Measurements from ENCODE around the gene CCL14.
A peak's percentile ranks its signal among the peaks of the same experiment; 100 is the strongest.

DNA sequence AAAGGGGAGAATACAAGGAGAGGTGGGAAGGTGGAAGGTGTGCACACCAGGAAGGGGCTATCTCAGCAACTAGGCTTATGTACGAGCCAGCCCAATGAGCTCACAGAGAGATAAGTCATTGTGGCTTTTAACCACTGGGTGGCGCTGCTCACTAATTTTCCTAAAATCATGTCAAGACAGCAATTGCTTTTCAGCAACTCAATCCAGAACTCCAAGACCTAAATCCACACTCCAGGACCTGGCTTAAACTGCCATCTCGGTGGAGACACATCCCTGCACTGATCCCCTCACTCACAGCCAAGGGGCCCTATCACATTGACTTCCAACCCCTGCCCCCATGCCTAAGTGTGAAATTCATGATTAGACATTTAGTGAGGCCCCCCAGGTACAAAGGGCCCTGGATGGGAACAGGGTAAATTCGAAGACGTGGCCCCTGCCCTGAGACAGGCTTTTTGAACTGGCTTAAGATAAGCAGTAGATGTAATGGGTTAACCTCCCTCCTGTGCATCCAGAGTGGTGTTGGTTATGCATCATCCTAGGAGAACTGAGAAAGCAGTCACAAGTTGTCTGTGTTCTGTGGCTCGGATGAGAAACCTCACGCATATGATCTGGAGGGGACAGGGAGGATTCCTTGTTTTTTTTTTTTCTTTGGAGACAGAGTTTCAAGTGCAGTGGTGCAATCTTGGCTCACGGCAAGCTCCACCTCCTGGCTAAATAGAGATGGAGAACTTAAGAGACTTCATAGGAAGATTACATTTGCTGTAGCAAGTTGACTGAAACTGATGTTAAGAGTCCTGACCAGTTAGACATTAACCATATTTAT lies 16.8 kb downstream of the CCL14 start:
- TF ChIP-seq, protein P1, sequence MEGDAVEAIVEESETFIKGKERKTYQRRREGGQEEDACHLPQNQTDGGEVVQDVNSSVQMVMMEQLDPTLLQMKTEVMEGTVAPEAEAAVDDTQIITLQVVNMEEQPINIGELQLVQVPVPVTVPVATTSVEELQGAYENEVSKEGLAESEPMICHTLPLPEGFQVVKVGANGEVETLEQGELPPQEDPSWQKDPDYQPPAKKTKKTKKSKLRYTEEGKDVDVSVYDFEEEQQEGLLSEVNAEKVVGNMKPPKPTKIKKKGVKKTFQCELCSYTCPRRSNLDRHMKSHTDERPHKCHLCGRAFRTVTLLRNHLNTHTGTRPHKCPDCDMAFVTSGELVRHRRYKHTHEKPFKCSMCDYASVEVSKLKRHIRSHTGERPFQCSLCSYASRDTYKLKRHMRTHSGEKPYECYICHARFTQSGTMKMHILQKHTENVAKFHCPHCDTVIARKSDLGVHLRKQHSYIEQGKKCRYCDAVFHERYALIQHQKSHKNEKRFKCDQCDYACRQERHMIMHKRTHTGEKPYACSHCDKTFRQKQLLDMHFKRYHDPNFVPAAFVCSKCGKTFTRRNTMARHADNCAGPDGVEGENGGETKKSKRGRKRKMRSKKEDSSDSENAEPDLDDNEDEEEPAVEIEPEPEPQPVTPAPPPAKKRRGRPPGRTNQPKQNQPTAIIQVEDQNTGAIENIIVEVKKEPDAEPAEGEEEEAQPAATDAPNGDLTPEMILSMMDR (IDR thresholded peaks at IDR 0.05 in 8 of 11, conservative IDR thresholded peaks at IDR 0.05 in 3 of 11) = peak; percentile 73 to 93 (median 86)
- TF ChIP-seq POLR2AphosphoS5 (IDR thresholded peaks at IDR 0.05) (no peak), POLR2A (IDR thresholded peaks at IDR 0.05) (no peak)
